Epidermal melanocyte (primary cell): ENCODE data around the gene SCGB1D2.
"Not testable (repeated sequence)": the region's sequence is repeated elsewhere in the genome, so short reads cannot be mapped to it uniquely, and the experiment has no call there.

Experiments
- DNase-seq: peaks from one replicate; pipeline ENCODE4 v3.0.0; 2011; ENCODE audit warnings: low spot score; ENCODE audit not compliant: insufficient read length

SCGB1D2 gene, protein sequence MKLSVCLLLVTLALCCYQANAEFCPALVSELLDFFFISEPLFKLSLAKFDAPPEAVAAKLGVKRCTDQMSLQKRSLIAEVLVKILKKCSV

DNA sequence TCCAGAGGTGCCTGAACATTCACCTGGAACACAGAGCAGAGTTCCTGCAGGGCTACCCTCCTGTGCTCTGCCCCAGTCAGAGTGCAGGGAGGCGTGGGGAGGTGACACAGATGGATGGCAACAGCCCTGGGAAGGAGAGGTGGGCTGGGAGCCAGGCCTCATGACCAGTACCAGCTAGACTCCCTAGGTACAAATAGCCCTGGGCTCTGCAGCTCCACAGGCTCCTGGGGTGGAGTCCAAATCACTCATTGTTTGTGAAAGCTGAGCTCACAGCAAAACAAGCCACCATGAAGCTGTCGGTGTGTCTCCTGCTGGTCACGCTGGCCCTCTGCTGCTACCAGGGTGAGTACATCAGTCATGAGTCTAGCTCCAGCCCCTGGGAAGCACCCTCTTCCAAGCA is at the start of gene SCGB1D2:
TSS of gene SCGB1D2 (plus strand) at position 219 of the 400 bp plus-strand sequence. CDS start at position 288, 69 bp downstream.
- no peak for DNase-seq

DNA sequence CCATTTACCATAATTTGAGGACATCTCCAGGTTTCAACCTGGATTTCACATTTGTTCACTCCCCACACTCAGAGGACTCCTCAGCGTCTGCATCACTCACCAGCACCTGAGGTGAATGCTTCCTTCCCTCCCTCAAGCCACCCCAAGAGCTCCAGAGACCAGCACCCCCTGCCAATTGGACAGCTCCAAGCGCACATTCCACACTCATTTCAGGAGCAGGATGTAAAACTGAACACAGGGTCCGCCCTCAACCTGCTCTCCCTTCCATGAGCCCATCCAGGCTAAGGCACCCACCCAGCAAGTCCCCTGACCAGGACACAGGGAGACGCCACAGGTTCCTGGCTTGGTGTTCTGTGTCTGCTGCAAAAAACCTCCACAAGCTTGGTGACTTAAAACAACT is 48.1 kb upstream of the SCGB1D2 start:
- no peak for DNase-seq

DNA sequence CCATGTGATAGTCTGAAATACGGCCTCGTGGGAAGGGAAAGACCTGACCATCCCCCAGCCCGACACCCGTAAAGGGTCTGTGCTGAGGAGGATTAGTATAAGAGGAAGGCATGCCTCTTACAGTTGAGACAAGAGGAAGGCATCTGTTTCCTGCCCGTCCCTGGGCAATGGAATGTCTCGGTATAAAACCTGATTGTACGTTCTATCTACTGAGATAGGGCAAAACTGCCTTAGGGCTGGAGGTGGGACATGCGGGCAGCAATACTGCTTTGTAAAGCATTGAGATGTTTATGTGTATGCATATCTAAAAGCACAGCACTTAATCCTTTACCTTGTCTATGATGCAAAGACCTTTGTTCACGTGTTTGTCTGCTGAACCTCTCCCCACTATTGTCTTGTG is 47.0 kb upstream of the SCGB1D2 start:
- DNase-seq = not testable (repeated sequence)

DNA sequence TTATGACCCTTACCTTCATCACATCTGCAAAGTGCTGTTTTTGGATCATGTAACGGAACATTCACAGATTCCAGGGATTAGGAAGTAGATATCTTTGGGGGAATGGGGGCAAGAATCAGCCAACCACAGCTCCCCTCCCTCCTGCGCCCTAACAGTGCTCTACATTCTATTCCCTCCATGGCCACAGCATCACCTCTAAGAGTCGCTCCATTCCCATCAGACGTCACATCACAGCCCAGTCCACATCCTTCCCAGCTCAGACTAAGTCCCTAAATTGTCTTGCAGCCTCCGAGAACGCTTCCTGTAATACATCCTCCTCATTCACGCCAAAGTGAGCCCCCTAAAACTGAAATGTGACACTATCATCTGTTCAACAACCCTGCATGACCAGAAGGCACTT is 46.1 kb upstream of the SCGB1D2 start:
- DNase-seq = no peak

DNA sequence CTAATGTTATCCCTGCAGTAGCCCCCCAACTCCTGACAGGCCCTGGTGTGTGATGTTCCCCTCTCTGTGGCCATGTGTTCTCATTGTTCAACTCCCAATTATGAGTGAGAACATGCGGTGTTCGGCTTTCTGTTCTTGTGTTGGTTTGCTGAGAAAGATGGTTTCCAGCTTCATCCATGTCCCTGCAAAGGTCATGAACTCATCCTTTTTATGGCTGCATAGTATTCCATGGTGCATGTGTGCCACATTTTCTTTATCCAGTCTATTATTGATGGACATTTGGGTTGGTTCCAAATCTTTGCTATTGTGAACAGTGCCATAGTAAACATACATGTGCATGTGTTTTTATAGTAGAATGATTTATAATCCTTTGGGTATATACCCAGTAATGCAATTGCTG is 44.6 kb upstream of the SCGB1D2 start:
- not testable (repeated sequence) for DNase-seq

DNA sequence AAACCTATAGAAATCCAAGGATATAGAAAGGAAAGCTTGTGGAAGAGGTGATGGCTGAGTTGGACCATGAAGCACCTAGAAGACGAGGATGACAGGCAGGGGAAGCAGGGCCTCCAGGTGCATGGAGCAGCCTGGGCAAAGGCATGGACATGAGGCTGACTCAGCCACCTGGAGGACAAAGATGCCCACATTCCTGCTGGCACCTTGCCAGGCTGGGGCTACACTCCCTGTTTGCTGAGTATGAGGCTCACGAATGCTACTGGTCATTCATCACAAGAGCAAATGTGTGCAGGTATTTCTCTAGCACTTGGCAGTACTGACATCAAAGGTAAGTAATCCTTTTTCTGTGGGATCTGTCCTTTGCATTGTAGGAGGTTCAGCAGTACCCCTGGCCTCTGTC is 40.7 kb upstream of the SCGB1D2 start:
- DNase-seq = no peak

DNA sequence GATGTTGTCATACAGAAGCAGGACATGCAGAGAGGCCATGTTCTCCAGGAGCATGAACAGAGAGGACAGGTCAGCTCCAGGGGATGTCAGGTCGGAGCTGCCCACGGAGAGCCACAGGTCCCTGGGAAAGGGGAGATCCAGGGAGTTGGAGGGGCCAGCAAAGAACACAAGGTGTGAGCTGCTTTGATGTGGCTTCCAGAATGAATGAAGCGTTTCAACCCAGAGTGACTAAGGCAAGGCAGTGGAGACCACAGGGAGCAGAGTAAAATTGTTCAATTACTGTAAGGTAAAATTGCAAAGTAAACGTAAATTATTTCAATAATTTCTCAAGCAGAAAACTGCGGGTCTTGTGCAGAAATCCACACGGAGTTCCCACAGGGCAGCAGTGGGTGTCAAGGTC is 39.1 kb upstream of the SCGB1D2 start:
- no peak for DNase-seq

DNA sequence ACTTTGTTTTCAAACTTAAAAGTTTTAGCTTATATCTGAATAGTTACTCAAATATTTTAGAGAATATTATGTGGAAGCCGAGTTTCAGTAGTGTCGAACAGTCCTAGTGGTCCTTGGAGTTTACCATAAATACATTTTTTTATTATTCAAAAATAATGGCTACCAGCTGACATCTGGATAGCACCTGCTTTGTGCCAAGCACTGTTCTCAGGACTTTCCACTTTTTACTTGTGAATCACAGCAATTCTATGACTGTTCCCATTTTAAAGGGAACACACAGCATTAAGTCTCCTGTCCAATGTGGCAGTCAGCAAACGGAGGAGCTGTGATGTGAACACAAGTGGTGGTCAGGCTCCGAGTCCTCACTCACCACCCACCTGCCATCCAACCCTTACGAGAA is 37.6 kb upstream of the SCGB1D2 start:
- DNase-seq = no peak

DNA sequence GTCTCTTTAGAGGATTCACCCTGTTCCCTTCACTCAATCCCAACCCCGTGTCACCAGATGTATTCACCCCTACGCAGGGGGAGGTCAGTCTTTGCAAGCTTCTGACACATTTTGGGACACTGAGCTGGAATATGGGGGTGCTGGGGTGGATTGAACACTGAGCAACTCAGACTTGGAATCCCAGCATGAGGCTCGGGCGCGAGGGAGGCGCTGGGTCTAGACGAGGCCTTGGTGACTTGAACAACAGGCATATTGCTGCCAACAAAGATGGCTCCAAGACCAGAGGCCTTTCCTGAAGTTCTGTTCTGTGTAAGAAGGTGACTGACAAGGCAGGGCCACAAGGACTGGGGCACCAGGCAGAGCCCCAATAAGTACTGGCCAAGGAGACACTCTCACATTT is 36.6 kb upstream of the SCGB1D2 start:
- DNase-seq = no peak

DNA sequence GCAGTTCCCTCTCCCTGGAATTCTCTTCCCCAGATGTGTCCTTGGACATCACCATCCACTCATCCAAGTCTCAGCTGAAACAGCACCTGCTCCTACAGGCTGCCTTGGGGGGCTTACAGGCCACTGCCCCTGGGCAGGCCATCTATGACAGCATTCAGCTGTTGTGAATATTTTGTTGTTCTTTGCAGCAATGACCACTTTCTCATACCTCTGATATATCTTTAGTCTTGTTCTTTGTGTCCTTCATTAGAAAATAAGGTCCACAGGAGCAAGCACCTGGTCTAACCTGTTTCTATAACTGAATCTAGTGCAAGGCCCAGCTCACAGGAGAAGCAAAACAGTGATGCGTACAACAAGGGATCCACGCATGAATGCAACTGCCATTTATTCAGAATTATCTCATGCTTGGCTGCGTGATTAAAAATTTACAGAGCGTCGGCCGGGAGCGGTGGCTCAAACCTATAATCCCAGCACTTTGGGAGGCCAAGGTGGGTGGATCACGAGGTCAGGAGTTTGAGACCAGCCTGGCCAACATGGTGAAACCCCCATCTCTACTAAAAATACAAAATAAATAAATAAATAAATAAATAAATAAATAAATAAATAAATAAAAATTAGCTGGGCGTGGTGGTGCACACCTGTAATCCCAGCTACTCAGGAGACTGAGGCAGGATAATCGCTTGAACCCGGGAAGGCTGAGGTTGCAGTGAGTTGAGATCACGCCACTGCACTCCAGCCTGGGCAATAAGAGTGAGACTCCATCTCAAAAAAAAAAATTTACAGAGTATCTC is 35.6 kb upstream of the SCGB1D2 start:
- not testable (repeated sequence) for DNase-seq

DNA sequence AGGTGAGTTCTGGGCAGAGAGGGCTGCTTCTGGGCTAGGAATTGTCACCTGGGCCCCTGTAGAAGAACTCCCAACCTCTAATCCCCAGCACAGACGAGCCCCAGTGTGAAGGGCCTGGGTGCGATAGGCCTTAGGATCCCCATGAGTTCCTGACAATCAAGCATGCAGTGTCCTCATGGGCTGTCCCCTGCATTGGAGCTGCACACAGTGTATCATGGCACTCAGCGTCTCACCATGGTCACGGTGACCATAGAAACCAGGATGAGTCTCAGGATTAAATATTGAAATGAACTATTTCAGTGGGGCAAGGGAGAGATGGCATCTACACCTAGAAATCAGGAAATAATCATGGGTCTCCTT is 33.3 kb upstream of the SCGB1D2 start:
- no peak for DNase-seq

DNA sequence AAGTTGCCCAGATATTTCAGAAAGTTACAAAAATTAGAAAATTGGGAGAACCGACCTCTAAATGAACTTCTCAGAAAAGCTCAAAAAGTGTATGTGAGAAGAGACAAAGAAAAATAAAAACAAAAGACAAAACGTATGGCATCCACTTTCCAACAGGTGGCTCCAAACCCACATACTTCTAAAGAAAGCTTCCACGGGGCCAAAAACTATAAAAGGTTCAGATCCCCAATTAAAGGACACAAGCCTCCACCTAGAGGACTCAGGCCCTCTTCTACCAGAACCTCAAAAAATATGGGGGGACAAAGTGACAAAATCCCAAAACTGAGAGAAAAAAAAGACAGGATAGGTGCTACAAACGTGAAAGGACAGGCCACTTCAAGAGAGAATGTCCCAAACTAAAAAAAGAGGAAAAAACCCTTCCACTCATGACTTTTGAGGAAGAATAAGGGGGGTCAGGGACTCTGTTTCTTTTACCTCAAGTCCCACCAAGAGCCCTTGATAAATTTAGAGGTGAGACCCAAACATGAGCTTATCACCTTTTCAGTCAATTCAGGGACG is 24.8 kb upstream of the SCGB1D2 start:
- DNase-seq = no peak

DNA sequence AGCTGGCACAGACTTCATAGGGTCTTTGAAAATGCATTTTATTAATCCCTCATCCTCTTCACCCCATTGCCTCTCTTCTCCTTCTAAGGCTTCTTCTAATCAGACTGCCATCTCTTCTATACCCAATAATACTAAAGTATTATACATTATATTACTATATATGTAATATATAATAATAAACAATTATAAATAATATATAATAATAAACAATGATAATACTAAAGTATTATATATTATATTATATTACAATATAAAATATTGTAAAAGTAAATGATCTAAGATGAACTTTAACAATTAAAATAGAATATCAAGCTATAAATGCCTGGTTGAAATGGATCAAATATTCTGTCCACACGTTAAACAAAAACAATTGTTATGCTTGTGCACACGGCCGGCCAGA is 20.5 kb upstream of the SCGB1D2 start:
- no peak for DNase-seq

DNA sequence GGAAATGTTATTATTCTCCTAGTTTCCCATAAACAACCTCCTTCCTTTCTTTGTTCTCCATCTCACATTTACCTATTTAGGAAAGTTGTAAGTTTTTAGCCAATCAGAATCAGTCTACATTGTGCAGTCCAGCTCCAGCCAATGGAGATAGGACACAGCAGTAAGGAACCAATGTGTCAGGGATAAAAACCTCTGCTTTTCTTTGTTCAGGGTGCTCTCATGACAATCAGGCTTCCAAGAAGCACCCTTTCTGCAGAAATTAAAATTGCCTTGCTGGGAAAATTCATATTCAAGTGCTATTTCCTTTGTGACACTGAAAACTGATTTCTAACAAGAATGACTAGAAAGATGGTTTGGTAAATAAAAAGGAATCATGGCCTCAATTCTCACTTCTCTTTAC is 18.9 kb upstream of the SCGB1D2 start:
- DNase-seq = no peak

DNA sequence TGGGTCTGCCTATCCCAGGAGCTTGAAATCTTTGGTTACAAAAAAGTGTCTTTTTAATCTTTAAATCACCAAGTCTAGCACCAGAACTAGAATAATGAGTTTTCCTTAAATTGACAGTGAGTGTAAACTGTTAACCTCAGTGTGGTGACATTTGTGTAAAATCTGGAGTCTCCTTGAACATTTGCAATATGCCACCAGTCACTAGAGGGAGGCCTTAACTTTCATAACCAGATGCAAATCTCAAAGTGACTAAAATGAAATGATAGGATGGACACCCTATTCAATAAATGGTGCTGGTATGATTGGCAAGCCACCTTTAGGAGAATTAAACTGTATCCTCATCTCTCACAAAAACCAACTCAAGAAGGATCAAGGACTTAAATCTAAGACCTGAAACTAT is 8.3 kb upstream of the SCGB1D2 start:
- DNase-seq = no peak

DNA sequence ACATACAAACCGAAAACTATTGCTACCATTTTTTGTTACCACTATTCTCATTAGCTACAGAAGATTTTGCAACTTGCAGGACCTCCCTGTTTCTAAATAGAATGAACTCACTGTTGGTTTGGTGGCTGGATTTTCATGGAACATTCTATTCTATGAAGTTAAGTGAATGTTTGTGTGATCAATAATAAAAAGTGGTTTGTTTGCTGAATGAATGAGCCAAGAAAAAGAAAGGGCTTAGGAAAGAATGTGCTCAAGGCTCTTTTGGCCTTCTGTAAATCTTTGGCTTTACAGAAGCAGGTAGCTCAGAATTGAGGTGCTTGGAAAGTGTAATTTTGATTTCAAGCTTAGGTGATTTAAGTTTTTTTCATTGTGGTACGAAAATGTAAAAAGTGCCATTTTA is 5.9 kb upstream of the SCGB1D2 start:
- no peak for DNase-seq

DNA sequence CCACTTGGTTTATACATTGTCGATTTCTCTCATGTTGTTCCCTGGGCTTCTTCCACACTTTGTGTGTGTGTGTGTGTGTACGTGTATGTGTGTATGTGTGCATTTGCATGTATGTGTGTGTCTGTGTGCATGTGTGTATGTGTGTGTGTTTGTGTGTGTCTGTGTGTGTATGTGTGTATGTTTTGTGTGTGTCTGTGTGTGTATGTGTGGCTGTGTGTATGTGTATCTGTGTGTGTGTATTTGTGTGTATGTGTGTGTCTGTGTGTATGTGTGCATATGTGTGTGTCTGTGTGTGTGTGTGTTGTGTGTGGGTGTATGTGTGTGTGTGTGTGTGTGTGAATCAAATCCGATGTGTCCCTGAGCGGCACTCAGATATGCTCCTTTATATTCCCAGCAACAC is 4.5 kb upstream of the SCGB1D2 start:
- no peak for DNase-seq

DNA sequence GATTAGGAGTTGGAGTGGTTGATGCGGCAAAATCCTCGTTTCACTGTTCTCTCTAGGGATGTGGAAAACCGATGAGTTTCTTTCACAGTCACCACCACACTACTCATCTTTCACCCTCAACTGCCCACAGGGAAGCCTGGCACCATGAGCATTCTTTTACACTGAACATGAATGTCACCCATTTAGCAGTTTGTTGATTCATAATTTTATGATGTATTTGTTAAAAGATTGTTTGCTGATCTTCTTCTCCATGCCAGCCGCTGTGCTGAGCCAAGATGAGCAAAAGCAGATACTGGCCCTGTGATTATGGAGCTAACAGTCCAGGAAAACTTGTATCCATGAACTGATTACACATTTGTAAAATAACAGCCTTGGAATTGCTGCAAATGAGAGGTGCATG is 3.9 kb upstream of the SCGB1D2 start:
- DNase-seq = no peak

DNA sequence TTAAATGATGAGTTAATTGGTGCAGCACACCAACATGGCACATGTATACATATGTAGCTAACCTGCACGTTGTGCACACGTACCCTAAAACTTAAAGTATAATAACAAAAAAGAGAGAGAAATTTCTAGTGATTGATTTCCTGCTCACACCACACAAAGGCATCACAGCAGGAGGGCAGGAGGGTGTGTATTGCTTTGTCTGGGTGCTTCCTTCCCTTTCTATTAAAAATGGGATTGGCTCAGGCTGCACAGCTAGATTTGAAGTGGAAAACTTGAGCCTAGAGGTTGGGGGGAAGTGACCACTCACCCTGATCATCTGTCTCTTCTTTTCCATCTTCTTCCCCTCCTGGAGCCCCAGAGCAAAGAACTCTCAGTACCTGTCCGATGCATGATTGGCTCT is 944 bp upstream of the SCGB1D2 start:
- DNase-seq = no peak

DNA sequence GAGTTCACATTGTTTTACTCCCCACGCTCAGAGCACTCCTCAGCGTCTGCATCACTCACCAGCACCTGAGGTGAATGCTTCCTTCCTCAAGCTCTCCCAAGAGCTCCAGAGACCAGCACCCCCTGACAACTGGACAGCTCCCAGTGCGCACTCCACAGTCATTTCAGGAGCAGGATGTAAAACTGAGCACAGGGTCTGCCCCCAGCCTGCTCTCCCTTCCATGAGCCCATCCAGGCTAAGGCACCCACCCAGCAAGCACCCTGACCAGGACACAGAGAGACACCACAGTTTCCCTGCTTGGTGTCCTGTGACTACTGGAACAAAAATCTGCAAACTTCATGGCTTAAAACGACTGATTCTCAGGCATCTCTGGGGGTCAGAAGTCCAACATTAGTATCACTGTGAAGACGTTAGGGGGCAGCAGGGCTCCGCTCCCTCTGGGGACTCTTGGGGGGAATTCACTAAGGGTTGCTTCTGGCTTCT is 3.3 kb downstream of the SCGB1D2 start:
- no peak for DNase-seq

DNA sequence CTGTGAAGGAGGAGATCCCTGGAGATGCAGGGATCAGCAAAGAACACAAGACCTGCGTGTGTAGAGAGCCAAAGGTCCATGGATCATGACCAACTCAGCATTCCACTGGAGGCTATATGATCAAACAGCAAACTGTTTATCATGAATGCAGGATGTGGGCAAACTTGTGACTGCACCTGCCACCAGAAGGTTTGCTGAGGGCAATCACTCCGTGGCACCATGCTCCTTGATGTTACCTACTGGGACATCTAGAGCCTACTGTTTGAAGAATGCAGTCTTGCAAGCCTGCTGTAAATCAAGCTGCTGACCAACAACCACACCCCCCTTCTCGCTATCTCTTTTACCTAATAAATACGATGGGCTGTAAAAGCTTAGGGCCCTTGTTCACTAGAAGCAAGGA is 9.7 kb downstream of the SCGB1D2 start:
- DNase-seq = no peak

DNA sequence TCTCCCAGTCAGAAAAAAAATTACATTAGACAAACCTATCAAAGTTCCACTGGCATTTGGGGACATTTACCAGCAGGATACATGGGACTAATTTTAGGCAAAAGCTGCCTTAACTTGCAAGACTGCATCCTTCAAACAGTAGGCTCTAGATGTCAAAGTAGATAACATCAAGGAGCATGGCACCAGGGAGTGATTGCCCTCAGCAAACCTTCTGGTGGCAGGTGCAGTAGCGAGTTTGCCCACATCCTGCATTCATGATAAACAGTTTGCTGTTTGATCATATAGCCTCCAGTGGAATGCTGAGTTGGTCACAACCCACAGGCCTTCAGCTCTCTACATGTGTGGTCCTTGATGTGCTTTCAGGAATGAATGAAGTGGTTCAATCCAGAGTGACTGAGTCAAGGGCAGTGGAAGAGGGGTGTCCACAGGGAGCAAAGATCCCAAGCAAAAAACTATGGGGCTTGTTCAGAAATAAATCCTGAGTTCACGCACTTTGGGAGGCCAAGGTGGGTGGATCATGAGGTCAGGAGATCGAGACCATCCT is 12.0 kb downstream of the SCGB1D2 start:
- DNase-seq = no peak

DNA sequence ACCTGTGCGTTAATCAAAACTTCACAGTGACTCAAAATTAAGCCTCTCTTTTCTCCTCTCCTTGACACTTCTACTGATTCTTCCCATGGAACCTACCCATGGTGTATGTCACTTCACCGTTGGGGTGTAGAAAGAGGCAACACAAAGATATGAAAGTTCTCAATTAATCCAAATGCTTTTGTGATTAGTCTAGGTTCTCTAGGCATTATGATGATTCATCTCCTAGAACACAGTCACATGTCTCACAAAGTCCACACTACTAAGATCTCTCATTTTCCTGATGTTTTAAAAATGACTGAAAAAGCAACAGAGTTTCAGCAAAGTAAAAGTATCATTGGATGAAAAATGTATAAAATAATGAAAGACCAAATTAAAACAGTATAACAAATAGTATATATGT is 14.2 kb downstream of the SCGB1D2 start:
- DNase-seq = no peak
